GM21423 (cell line): Measurements from ENCODE around the gene ATP11A.

Experiments
- ATAC-seq: cut with Tn5 transposase; IDR thresholded peaks from one replicate; pipeline ENCODE4 v1.9.1; 2021; ENCODE audit warnings: mild to moderate bottlenecking, moderate library complexity; ENCODE audit not compliant: unreplicated experiment

Gene ATP11A

DNA sequence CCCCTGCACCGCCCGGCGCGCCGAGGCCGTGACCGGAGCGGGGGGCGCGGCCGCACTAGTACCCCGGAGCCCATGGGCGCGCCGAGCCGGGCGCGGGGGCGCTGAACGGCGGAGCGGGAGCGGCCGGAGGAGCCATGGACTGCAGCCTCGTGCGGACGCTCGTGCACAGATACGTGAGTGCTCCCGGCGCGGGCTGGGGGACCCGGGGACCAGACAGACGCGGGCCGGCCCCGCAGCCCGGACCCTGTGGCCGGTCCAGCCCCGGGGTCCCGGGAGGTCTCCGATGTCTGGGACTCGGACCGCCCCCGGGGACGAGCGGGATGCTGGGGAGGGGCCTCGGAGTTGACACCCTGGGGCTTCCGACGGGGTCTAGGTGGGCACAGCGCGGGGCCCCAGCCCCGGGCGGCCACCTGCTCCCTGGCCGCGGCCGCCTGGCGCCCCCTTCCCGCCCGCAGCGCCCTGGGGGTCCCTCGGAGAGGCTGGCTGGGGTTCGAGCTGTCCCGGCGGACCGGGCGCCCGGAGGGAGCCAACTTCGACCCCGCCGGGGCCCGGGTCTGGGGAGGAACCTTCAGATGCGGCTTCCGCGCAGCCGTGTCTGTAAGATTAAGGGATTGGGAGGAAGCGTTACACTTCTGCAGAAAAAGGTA lies 568 bp downstream of the ATP11A start:
- ATAC-seq, result peak; percentile 24

DNA sequence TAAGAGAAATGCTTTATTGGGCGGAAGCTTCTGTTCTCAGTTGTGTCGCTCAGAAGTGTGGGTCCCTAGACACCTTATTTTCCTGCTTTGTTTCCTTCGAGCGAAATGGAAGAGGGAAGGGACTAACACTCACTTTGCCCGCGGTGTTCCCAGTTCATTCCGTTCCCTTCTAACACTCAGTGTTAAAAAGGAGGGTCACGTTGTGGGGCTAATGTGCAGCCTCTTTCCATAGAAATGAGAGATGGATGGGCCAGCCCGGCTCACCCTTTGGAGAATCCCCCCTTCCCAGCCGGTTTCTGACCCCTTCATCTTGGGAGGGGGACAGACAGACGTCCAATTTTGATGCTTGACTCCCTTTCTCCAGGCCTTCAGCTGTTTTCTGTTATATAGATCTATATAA lies 2.3 kb downstream of the ATP11A start:
- ATAC-seq, result no peak

DNA sequence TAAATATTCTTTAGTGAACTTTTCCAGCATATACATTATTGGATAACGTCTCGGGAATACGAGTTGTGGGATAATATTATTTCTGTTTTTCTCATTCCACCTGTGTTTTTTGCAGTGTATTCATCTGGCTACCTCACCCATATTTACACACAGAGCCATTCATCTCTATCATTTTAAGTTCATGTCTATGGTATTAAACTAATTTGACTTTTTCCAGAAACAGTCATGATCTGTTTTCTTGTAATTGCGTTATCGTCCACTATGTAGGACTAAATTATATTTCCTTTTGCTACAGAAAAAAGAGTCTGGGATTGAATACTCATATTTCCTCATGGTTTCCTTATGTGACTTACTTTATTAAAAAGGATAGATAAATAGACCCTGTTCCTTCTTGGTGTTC lies 2.7 kb downstream of the ATP11A start:
- ATAC-seq, result no peak

DNA sequence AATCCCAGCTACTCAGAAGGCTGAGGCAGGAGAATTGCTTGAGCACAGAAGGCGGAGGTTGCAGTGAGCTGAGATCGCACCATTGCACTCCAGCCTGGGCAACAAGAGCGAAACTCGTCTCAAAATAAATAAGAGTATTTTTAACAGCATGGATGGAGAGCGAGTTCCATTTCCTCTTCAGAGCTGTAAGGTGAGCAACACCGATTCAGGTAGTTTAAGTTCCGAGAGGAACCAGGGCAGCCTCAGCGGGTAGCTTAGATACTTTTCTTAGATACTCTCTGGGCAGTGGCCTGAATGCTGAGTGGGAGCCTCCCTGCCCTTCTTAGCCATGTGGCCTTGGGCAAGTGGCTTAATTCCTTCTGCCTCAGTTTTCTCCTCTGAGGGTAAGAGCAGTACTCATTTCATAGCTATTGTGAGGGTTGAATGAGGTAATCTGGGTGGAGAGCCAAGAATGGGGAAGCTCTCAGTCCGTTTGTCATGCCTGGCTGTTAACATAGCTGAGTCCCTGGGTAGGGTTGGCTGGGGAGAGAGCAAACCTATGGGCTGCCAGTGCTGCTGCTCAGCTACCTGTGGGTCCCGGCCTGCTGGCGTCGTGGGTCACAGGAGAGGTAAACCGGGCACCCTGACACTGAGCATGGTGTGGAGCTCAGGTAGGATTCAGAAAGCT lies 4.1 kb downstream of the ATP11A start:
- no peak for ATAC-seq

DNA sequence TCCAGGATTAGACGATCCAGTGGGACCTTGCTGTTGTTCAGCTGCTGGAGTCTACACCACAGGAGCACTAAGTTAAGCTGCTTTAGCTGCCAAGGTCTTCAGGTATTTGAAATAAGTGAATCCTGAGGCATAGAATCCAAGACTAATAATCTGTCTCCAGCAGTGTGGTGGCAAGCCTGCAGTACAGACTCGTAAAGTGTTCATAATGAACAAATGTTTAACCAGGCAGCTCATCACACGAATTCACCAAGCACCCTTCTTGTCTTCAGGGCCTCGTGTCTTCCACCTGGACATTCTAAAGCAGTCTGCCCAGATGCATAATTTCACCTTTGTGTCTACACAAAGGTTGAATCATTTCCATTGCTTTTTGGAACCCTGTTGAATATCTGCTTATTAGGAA lies 5.3 kb downstream of the ATP11A start:
- ATAC-seq, result no peak

DNA sequence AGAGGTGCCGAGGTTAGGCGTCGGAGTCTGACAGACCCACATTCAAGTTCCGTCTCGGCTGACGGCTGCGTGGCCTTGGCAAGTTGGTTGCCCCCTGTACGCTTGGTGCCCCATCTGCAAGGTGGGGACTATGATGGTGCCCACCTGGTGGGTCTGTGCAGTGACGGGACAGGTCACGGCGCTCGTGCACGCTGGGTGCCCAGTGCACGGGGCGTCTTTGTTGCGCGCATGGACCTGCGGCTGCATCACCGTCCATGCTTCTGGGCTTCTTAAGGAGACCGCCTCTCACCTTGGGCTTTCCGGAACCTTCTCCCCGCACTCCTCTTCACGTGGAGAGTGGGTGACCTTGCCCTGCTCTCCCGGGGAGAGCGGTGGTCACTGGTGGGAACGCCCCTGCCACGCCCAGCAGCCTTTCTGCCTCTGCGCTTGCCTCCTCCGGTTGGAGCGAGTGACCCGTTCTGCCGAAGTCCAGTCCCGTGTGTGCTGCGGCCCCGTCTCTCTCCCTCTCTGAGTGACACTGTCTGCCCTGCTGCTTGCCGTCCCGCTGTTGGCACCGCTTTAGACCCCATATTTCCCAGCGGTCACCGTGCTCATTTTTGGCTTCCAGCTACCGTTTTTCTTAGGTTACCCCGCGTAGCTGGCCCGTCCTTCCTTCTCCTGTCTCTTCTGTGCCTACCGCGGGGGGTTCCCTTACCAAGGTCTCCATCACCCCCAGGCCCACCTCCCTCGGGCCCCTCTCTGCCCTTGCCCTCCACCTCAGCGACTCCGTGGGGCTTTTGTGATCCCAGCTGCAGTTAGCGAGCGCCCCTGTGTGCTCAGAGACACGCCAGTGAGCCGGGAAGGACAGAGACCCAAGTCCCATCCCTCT lies 6.4 kb downstream of the ATP11A start:
- ATAC-seq, result no peak

DNA sequence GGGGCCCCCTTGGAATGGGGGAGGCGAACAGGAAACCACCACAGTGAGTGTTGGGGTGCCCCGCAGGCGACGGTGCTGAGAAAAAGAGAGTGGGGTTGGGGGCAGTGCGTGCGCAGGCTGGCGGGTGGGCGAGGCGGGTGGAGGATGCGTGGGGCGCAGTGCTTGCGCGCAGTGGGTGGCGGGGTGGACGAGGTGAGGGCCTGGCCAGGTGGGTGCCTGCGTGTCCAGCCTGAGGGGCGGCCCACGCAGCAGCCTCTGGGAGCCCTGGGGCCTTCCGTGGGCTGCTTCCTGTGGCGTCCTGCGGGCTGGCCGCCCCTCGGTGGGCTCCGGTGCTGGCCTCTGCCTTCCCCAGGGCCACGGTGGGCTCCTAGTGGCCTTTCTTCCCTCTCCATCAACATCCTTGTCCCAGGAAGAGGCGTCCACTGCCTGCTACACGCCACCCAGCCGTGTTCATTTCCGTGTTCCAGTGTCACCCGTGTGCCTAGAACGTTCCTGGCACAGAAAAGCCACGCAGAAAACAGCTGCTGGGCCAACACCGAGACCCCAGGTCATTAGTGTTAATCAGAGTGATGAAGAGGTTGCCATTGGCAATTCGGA lies 7.1 kb downstream of the ATP11A start:
- no peak for ATAC-seq

DNA sequence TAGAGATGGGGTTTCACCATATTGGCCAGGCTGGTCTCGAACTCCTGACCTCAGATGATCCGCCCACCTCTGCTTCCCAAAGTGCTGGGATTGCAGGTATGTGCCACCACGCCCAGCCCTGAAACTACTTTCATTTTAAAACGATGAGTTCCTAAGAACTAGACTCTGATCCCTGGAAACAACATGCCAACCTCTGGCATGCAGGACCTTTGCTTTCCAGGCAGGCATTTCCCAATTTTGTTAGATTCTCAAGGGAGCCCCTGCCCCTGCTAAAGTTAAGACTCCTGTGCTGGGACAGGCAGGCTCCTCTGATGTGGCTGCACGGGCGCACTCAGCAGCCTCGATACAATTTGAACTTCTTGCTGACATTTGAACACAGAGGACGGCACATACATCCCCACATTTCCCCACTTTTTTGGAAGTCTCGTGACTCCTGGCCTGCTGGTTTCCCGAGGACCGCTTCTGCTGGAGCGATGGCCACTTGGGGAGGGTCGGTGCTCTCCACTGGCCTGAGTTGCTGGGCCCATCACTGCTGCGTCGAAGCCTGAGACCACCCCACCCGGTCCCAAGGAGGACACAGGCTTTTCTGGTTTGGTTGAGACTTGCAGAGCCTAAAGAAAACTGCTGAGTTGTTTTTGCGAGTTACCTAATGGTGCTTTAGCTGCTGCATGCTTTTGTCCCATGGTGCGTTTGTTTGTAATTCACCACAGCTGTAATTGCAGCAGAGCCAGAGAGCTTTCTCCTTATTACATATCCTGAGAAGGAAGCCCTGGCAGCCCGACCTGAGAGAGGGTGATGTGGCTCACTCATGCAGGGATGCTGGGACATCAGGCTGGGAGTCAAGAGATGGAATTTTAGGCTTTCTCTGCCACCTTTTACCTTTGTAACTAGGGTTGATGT lies 8.2 kb downstream of the ATP11A start:
- no peak for ATAC-seq

DNA sequence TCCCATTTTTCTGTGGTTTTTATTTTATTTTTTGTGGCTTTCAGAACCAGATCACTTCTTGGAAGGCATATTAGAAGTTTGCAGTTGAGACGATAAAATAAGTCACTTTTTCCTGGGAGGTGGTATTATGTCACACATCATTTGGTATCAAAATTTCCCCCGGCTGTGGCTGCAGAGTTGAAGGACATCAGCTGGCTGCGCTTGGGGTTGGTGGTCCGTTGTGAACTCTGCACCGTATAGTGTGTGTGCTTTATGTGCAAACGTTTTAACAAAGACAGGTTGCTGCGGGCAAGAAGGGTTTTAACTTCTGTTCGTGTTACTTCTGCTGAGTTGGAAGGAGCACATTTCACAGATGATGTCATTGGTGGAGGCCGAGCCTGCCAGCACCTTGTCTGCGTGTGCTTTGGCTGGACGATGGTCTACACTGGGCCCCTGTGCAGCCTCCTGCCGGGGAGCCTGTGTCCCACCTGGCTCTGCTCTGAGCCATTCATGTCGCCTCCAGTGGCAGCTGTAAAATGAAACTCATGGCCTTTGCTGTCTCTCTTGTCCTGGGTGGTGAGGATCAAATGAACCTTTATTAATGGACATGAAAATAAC lies 9.6 kb downstream of the ATP11A start:
- ATAC-seq, result no peak

DNA sequence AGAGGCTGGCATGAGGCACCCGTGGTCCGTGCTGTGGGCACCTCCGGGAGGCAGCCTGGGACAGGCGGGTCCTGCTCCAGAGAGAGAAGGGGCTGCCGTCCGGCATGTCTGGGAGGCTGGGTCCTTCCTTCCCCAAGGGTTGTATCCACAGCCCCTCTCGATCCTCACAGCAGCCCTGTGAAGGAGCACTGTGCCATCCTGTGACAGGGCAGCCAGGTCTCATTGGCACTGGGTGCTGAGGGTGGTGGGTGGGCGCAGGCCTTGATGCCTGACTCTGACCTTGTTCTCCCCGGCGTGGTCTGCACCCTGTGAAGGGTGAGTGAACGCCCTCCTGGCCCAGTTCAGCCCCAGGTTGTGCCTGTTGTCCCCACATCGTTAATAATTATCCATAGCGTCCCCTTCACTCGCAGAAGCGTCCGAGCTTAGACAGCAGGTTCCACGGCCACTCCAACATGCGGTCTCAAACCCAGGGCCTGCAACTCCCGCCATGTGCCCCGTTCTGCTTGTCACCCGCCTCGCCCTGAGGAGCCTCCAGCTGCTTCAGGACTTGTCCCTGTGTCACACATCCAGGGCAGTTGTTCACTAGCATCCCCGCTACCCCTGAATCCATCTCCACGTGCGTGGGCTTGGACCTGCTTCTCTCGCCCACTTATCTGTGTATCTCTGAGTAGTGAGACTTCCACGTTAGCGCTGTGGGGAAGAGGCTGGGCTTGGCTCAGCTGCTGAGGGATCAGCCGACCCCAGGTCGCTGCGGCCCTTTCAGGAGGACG lies 10.6 kb downstream of the ATP11A start:
- no peak for ATAC-seq

DNA sequence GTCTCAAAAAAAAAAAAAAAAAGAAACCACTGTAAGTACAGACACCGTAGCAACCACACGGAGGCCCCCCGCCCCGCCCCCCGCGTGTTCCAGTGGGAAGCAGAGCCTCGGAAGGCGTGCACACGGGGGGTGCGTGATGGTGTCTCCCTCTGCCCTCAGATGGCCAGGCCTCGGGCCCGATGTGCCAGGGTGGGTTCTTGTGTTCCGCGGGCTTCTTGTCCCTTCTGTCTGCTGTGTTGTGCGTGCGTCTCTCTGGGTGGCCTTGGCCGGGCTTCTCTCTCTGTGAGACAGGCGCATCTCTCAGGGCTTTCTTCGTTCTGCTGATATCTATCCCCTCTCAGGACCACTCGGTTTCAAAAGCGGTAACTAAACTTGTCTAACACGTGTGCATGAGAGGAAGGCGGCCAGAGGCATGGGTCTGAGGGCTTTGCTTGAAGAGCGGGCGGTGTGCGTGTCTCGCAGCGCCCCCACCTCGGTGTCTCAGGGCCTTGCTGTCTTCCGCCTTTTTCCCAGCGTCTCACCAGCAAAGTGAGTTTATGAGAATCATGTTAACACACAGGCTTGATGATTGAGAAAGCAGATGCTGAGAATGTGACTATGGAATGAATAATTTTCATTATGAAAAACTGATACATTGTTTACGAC lies 12.6 kb downstream of the ATP11A start:
- no peak for ATAC-seq

DNA sequence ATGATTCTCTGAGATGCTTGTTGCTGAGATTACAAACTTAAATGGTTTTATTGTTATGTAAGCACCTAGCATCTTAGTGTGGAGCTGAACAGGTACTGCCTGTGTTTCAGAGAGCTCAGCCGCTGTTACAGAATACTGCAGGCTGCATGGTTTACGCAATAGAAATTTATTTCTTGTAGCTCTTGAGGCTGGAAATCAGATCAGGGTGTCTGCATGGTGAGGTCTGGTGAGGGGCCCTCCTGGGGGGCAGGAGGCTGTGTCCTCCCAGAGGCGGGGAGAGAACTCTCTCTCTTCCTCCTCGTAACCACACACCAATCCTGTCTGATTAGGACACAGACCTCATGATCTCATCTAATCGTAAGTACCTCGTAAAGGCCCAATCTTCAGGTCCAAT lies 13.1 kb downstream of the ATP11A start:
- ATAC-seq, result no peak

DNA sequence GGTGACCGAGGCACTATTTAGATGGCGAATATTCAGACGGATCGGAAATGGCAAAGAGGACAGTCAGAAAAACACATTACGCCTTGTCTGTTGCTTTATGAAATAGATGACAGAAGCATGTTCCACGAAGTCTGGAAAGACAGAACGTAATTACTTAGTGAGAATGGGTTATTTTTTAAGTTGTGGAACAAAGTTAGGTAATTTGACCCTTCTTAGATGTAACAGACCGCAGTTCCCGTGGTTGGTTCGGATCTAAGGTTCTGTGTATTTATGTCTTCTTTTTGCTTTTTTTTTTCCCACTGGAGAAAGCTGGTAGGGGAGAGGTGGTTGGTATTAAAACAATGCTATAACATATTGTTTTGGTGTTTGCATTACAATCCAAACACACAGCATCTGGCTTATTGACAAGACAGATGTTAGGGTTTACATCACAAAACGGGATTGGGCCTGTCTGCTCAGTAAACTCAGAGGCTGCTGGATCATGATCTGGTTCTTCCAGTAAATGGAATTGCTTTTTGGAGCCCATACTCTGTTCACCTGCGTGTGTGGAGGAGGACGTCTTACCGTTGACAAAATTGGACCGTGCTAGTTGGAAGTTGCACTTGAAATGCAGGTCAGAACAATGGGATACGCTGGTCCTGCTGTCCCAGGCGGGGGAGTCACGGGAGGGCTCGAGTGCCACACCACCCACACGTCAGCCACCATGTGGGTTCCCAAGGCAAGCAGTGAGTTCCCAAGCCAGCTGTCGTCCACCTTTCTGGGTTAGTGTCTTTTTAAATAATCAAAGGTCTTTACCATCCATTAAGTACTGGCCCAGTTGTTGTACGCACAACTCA lies 13.8 kb downstream of the ATP11A start:
- ATAC-seq, result no peak

DNA sequence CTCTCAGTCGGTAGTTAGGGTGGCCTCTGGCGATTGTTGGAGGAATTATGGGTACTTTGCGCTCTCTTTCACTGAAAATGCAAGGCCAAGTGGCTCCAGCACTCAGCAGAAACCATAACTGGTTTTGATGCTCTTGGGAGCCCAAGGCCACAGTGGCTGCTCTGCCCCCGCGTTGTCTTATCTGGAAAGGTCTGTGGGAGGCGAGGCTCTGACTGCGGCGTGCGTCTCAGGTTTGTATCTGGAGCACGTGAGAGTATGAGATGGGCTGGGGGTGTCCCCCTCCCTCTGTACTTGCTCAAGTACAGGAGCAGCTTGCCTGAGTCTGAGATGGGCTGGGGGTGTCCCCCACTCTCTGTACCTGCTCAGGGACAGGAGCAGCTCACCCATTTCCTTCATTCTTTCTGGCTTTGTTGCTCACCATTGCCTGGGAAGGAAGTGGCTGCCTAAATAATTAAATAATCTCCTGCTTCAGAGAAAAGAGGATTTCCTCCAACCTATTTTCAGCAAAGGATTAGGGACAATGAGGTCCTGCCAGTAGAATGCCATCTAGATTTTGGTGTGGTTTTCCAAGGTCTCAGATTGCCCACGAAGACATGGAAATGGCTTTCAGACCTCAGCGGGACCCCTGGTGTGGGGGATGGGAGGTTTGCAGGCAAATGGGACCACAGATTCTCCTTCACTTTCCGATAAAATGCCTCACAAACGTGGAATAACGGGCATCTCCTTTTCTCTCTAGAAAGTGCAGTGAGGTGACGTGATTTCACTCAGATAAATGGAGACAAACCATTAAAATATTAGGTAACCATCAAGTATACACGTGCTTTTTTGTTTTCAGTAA lies 14.7 kb downstream of the ATP11A start:
- ATAC-seq, result no peak

DNA sequence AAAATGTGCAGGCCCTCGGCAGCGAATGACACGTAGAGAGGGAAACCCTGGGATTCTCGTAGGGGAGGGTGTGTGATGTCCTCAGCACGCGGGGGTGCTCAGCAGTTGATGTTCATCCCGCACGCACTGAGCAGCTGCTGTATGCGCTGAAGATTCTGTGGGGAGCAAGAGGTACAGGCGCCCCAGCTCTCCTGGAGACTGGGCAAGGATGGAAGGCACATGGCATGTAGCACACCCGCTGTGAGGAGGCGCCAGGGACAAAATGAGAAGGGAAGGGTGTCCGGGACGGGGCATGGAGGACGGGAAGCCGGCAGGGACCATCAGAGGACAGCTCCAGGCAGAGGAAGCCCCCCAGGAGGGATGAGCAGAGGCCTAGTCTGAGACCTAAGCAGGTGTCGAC lies 15.4 kb downstream of the ATP11A start:
- no peak for ATAC-seq

DNA sequence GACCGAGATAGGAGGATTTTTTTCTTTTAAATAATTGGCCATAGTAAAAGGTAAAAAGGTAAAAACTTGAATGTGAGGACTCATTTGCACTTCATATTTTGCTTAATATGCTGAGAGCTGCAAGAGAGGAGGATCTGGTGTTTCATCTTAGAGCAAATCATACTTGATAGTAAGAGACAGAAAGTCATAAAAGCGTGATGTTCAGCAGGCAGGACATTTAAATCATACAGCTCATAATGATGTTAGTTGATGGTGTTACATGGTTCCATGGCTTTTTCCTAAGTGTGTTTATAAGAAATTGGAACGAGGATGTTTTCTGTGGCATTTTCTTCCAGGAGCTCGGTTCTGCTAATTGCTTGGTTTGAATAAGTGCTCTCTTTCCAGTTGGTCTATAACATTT lies 16.3 kb downstream of the ATP11A start:
- ATAC-seq, result no peak

DNA sequence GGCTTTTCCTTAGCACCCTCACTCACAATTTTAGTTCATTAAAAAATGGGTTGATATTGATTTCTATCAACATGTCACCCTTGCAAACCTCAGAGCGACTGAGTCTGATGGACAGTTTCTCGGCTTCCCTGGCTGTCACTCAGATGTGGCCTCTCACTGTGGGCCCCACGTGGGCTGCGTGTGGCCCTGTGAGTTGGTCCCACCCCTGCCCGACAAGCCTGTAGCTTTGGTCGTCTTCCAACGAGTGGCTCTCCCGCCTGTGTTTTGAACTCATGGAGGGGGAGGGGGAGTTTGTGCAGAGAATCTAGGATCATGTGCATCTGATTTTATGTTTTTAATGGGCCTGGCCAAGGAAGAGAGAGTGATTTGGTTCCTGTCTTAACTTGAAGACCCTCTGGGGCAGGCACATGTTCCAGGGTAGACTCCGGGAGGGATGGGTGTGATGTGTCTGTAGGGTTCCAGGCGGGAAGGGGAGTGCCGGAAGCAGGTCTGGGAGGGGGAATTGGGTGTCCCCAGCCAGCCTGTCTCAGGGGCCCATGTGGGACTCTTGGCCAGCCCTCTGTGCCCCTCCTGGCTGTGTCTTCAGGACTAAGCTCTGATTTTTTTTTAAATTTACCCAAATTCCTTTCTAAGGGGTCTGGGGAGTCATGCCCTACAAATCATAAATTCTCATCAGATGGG lies 18.9 kb downstream of the ATP11A start:
- no peak for ATAC-seq
